HUES6 (cell line): ENCODE results near the gene KCNJ13.

Experiments
- H3K27ac ChIP-seq: 2 replicates; pipeline ENCODE4 v1.7.0; 2013; ENCODE audit warnings: low read depth, mild to moderate bottlenecking, low read length, inconsistent platforms
- H3K27me3 ChIP-seq: 2 replicates; pipeline ENCODE4 v1.6.1; 2013; ENCODE audit warnings: low read length; ENCODE audit not compliant: control insufficient read depth, insufficient read depth
- H3K36me3 ChIP-seq: 2 replicates; pipeline ENCODE4 v1.6.1; 2013; ENCODE audit warnings: low read length; ENCODE audit not compliant: control insufficient read depth, insufficient read depth
- H3K4me1 ChIP-seq: 2 replicates; pipeline ENCODE4 v1.6.1; 2013; ENCODE audit warnings: low read length; ENCODE audit not compliant: control insufficient read depth, insufficient read depth
- H3K4me3 ChIP-seq: 2 replicates; pipeline ENCODE4 v1.5.1; 2013; ENCODE audit warnings: low read depth, low read length
- H3K9ac ChIP-seq: one replicate; pipeline ENCODE4 v1.6.1; 2013; ENCODE audit warnings: mild to moderate bottlenecking, low read length
- H3K9me3 ChIP-seq: 2 replicates; pipeline ENCODE4 v1.6.1; 2013; ENCODE audit warnings: low read depth, low read length; ENCODE audit not compliant: control insufficient read depth, insufficient read depth

KCNJ13 gene

DNA sequence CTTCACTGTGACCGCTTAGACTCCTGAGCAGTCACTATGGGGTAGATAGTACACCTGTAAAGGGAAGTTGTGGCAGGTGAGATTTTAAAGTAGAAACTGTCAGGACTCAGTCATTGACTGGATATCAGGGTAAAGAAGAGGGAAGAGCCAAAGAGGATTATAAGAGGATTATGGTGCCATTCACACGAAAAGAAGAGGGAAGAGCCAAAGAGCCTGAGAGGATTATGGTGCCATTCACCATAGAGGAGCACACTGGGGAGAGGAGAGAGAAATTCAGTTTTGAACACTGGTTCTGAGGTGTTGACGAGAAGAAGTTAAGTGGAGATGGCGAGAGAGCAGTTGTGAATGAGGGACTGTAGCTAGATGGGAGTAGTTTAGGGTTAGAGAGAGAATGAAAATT lies 16.9 kb upstream of the KCNJ13 start:
- H3K4me3 ChIP-seq: no peak overlapping the region
- no peak overlapping the region for H3K9ac ChIP-seq
- H3K9me3 ChIP-seq: no peaks in the 10 kb centered on the region
- H3K4me1 ChIP-seq: no peaks in the 10 kb centered on the region
- no peak overlapping the region for H3K27ac ChIP-seq
- no peaks in the 10 kb centered on the region for H3K27me3 ChIP-seq
- peaks cover 89% of the 10 kb centered on the region for H3K36me3 ChIP-seq

DNA sequence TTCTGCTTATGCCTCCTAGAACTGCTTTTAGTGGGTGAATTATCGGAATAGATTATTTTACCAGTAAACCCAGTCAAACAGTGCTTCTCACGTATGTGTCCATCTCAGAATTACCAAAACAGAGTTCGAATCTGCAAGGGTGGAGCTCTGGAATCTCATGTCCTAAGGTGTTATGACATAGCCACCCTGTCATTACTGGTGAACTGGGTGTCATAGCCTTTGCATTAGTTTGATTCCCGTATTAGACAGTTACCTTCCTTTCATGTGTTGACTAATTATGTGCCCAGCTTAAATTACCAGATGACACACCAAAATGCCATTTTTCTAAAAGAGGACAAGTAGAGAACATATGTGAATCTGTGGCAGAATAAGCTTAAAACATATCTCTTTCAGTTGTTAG lies 15.2 kb upstream of the KCNJ13 start:
- Histone ChIP-seq H3K4me1 (no peaks in the 10 kb centered on the region), H3K9me3 (no peaks in the 10 kb centered on the region), H3K27ac (no peak overlapping the region), H3K36me3 (peaks cover 93% of the 10 kb centered on the region), H3K4me3 (no peak overlapping the region), H3K27me3 (no peaks in the 10 kb centered on the region), H3K9ac (no peak overlapping the region)

DNA sequence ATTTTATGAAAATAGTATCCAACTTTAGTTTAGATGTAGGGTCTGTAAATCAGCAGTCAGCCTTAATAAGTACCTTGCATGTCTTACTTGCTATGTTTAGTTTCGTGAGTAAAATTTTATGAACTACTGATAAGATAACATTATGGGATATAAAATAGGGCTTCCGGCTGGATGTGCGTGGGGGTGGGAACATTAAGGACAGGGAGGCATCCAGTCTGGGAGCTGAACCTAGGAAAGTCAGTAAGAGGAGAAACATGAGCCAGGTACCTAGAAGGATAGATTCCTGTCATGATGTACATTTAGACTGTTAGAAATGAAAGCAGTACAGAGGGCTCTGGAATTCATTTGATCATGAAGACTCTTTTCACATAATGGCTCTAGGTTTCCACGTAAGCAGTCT lies 12.7 kb upstream of the KCNJ13 start:
- H3K4me3 ChIP-seq: no peak overlapping the region
- H3K27me3 ChIP-seq: no peaks in the 10 kb centered on the region
- H3K9ac ChIP-seq: no peak overlapping the region
- H3K4me1 ChIP-seq: no peaks in the 10 kb centered on the region
- H3K36me3 ChIP-seq: peaks cover 75% of the 10 kb centered on the region
- H3K27ac ChIP-seq: no peak overlapping the region
- no peaks in the 10 kb centered on the region for H3K9me3 ChIP-seq

DNA sequence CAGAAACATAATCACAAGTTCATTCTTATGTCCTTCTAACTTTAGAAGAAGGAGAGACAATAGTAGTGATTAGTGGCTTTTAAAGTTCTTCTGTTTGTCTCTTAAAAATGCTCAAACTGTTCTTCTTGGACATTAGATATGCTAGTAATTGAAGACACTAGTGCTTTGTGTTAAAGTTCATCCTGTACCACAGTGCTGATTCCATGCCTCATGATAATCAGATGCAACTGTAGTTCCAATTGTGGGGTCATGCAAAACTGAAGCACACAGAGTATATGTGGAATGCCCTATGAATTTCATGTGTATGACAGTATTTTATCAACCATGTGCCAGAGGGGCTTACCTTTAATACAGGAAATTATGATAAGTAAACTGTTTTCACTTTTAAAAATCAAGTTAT lies 11.4 kb upstream of the KCNJ13 start:
- Histone ChIP-seq H3K4me3 (no peak overlapping the region), H3K9ac (no peak overlapping the region), H3K36me3 (peaks cover 63% of the 10 kb centered on the region), H3K4me1 (no peaks in the 10 kb centered on the region), H3K9me3 (no peaks in the 10 kb centered on the region), H3K27ac (no peak overlapping the region), H3K27me3 (no peaks in the 10 kb centered on the region)

DNA sequence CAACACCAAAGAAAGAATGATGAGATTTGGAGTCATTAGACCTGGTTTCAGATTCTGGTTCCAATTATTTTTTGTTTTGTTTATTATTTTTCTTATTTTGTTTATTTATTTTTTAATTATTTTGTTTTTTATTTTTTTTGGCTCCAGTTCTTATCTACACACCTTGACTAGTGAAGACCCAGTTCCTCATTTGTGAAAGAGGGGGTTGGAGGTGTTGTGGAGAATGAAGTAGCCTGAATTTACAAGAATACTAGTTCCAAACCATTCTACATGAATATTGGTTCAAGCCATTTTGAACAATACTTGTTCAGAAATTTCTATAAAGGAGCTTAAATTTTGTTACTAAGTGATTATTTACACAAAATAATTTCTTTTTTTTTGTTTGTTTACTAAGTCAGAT lies 6.9 kb upstream of the KCNJ13 start:
- Histone ChIP-seq H3K27me3 (no peaks in the 10 kb centered on the region), H3K4me1 (no peaks in the 10 kb centered on the region), H3K9me3 (no peaks in the 10 kb centered on the region), H3K4me3 (no peak overlapping the region), H3K9ac (no peak overlapping the region), H3K27ac (no peak overlapping the region), H3K36me3 (peaks cover 31% of the 10 kb centered on the region)

DNA sequence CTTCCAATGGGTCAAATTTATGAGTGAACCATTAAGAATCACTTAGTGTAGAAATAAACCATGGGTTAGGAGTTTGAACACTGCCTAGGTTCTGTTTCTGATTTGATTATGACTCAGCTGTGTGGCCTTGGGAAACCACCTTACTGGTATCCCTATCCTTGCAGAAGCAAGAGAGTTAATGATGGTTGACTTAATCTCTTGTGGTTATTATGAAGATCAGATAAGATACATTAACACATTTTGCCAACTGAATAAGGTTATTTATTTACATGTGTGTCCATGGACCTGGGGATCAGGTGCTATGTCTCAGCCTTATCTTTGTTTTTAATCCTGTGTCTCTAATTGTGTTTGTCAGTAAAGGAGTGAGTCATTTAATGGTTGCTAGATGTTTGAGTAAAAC lies 5.4 kb upstream of the KCNJ13 start:
- Histone ChIP-seq H3K4me1 (no peaks in the 10 kb centered on the region), H3K9me3 (no peaks in the 10 kb centered on the region), H3K4me3 (no peak overlapping the region), H3K36me3 (peaks cover 24% of the 10 kb centered on the region), H3K27me3 (no peaks in the 10 kb centered on the region), H3K9ac (no peak overlapping the region), H3K27ac (no peak overlapping the region)

DNA sequence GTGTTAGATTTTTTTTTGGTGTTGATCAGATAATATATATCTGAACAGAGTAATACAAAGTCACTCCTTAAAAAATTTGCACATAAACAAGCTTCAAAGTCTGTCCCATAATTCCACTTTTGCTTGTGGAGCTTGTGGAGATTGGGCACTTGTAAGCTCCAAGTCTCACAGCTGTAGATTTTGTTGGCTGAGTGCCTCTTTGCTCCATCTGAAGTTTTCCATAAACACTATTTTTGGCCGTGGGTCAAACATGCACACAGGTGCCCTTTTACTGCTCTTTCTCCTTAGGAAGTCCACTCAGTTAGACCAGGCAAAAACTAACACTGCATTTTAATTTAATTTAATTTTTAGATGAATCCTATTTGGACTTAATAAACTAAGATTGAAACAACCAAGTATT lies 3.6 kb upstream of the KCNJ13 start:
- H3K4me1 ChIP-seq: peaks cover 2% of the 10 kb centered on the region; the same call in 1 of the 2 replicates
- H3K27ac ChIP-seq: no peak overlapping the region
- H3K36me3 ChIP-seq: peaks cover 17% of the 10 kb centered on the region

DNA sequence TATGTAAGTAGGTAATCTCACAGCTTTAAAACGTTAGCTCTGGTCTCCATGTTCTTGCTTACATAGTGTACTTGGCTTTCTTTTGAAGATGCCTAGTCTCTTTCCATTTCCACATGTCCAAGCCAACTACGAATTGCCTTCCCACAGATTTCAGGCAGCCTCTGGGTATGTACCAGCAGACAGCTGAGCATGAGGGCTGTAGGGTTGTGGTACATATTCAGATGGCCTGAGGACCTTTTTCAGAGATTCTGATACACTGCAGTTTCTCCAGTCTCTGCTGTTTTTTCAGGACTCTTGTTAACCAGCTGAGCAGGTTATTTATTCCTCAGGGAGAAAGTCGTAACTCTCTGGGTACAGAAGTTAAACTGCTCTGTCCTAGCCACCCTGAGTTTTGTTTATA lies 3.1 kb upstream of the KCNJ13 start:
- no peak overlapping the region for H3K27ac ChIP-seq
- peaks cover 2% of the 10 kb centered on the region; the same call in 1 of the 2 replicates for H3K4me1 ChIP-seq
- H3K9me3 ChIP-seq: no peaks in the 10 kb centered on the region
- no peaks in the 10 kb centered on the region for H3K27me3 ChIP-seq
- H3K36me3 ChIP-seq: peaks cover 19% of the 10 kb centered on the region
- no peak overlapping the region for H3K4me3 ChIP-seq
- H3K9ac ChIP-seq: no peak overlapping the region

More for the DNA sequence above, 3.6 kb upstream of the KCNJ13 start:
- H3K27me3 ChIP-seq: no peaks in the 10 kb centered on the region
- H3K9me3 ChIP-seq: no peaks in the 10 kb centered on the region
- no peak overlapping the region for H3K4me3 ChIP-seq
- no peak overlapping the region for H3K9ac ChIP-seq

DNA sequence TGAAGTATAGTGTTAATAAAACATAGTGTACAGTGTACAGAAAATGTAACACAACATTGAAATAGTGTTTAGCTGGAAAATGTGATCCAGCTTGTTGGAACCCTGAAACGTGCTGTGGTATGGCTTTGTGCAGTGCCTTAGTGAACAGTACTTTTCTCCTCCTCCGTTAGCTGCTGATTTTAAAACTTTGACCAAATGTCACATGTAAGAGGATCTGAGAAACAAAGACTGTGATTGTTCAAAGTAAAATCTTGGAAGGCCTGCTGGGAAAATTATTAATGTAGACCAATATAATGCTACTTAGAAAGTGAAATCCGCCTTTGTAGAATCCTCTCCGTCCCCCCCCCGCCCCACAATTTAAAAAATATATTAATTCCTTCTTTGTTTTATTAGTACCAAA lies 911 bp upstream of the KCNJ13 start:
- H3K27me3 ChIP-seq: no peaks in the 10 kb centered on the region
- peaks cover 22% of the 10 kb centered on the region for H3K36me3 ChIP-seq
- H3K9me3 ChIP-seq: no peaks in the 10 kb centered on the region
- peaks cover 2% of the 10 kb centered on the region; the same call in 1 of the 2 replicates for H3K4me1 ChIP-seq
- H3K9ac ChIP-seq: no peak overlapping the region
- no peak overlapping the region for H3K27ac ChIP-seq
- H3K4me3 ChIP-seq: no peak overlapping the region

DNA sequence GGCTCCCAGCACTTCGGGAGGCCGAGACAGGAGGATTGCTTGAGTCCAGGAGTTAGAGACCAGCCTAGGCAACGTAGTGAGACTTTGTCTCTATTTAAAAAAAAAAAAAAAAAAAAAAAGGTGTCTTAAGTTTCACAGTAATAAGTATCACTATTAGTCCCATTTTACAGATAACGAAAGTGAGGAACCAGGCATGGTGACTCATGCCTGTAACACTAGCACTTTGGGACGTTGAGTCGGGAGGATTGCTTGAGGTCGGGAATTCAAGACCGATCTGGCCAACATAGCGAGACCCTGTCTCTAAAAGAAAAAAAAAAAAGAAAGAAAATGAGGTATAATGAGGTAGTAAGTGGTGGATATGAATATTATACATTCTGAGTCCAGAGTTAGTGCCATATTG lies 2.5 kb downstream of the KCNJ13 start:
- Histone ChIP-seq H3K27ac (no peak overlapping the region), H3K4me3 (no peak overlapping the region), H3K9me3 (no peaks in the 10 kb centered on the region), H3K27me3 (no peaks in the 10 kb centered on the region), H3K36me3 (peaks cover 28% of the 10 kb centered on the region), H3K9ac (no peak overlapping the region), H3K4me1 (peaks cover 2% of the 10 kb centered on the region; the same call in 1 of the 2 replicates)

DNA sequence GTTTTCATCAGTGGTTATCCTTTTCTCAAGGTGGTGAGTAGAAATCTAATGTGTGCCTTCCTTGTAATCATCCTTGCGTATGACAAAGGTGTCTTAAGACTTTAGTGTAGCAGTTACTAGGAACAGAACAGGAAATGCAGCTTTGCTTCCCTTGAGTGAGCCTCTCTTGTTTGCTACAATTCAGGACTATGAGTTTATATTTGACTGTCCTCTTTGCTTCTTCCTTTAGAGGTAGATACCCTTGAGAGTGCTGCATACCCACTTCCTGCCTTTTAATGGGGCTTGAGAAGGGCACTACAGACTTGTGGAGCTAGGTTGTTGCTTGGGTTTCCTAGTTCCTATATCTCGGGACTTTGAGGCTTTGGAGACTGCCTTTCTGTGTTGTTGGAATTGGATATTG lies 3.8 kb downstream of the KCNJ13 start:
- no peak overlapping the region for H3K27ac ChIP-seq
- no peak overlapping the region for H3K9ac ChIP-seq
- H3K4me1 ChIP-seq: peaks cover 2% of the 10 kb centered on the region; the same call in 1 of the 2 replicates
- H3K27me3 ChIP-seq: no peaks in the 10 kb centered on the region
- H3K4me3 ChIP-seq: no peak overlapping the region
- peaks cover 36% of the 10 kb centered on the region for H3K36me3 ChIP-seq
- H3K9me3 ChIP-seq: no peaks in the 10 kb centered on the region

DNA sequence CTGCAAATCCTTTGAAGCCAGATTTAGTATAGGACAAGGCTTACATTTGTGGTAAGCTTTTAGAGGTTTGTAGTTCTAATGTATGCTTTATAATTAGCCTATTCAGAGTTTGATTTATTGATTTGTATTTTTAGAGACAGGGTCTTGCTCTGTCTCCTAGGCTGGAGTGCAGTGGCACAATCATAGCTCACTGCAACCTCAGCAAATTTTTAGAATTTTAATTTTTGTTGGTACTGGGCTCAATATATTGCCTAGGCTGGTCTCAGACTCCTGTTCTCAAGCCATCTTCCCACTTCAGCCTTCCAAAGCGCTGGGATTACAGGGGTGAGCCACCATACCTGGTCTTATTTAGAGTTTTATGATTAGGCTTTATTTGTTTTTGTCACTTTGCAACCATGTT lies 4.5 kb downstream of the KCNJ13 start:
- Histone ChIP-seq H3K4me1 (peaks cover 2% of the 10 kb centered on the region; the same call in 1 of the 2 replicates), H3K9ac (no peak overlapping the region), H3K27me3 (no peaks in the 10 kb centered on the region), H3K9me3 (no peaks in the 10 kb centered on the region), H3K27ac (no peak overlapping the region), H3K36me3 (peaks cover 34% of the 10 kb centered on the region), H3K4me3 (no peak overlapping the region)
